Urothelium cell line (cell line): ENCODE results near the gene CEP126.

Experiments
- DNase-seq: peaks from one replicate; pipeline ENCODE4 v3.0.0; 2011; ENCODE audit warnings: low spot score, mixed read lengths
- FAIRE-seq: peaks from 2 replicates; lab custom pipeline; 2011; peaks lifted over from hg19 to GRCh38; lab: Jason Lieb, UNC

Gene CEP126, protein sequence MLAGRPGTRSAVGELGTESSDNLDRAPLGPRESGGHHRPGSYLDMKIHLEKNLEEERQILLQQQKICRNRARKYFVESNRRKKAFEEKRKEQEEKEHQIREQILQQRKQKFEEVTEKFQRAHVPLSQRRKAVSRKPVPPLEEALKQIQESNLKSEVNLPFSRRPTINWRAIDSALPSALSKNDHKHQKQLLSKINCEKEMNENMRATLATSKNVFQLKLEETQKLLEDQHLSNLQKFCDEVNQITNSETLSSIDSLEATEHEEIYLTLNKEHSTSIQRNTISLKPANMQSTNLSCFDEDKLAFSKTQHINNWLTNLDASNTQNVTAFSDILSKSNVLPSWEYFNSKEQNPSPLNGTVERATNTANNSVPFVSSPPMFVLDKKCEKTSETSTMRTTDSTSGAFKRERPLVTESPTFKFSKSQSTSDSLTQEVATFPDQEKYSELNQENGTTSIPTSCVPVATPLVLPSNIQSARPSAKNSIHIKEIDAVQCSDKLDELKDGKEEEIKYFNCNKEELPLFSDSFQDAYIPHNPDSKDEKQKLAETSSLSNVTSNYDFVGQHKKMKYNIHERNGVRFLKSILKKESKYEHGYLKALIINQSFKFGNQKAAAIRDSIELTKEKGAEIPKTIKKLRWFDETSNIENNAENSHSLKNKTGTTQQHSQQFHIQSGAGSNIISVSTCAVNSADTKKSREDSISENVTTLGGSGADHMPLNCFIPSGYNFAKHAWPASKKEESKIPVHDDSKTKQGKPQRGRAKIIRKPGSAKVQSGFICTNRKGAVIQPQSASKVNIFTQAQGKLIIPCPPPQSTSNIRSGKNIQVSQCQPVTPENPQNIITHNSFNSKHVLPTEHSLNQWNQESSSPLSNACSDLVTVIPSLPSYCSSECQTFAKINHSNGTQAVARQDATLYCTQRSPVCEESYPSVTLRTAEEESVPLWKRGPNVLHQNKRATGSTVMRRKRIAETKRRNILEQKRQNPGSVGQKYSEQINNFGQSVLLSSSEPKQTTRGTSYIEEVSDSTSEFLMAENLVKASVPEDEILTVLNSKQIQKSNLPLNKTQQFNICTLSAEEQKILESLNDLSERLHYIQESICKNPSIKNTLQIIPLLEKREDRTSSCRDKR

DNA sequence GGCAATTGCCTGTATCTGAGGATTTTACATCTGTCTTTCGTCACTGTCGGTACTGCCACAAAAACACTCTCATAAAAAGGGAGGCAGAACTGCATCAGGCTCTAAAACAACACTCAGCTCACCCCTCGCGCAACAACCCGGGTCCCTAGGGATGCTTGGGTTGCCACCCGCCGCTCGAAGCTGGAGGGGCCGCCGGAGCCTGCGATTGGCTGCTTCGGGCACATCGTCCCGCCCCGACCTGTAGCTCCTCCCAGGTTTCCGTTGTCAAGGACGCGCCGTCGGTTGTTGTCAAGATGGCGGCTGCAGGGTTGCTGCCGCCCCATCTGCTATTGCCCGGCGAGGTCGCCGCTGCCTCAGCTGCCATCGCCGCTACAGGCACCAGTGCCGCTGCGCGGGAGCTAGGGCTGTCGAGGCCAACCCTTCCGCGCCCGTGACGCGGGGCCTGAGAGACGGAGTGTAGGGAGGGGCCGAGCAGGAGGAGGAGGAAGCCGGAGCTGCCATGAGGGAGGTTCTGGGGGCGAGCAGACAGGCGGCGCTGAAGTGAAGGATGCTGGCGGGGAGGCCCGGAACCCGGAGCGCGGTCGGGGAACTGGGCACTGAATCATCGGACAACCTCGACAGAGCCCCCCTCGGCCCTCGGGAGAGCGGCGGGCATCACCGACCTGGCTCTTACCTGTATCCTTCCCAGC is at the start of gene CEP126:
Gene CEP126, plus strand, starts transcription at position 273 of the 689 bp plus-strand sequence. Its CDS starts 275 bp downstream, at position 548.
- DNase-seq: peak; percentile 96

DNA sequence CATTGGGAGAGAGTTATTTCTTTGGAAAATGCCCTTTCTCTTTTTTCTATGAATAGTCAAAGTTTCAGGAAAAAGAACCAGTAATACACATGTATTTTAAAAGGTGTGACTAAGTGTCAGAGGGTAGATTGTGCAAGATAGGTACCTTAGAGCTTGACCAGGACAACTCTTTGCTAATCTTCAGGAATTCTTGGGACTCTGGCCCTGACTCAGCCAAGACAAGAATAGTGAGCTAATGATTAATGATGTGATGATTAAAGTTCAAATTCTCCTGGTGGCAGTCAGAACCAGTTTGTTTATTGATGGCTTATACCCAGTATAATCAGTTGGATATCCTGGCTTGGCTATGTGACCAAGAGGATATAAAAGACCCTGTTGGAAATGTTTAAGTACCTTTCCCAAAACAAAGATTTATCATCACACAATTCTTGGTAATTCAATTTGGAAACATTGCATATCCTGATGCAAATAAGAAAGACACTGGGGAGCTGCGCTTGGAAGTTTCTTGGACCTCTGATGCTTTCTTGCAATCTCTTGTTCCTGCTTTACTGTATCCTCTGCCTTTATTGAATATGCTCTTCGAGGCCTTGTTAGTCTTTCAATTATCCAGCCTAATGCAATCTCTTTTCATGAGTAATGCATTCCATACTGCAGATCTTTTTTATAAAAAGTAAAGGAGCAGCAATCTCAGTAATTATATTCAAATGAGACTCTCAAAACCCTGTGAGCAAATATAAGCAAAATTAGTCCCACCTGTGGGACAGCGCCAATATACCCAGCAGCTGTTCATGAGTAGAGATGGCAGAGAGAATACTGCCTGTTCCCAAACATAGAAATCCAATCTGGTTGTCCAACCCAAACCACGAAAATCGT is 48.0 kb upstream of the CEP126 start:
- DNase-seq: no peak
- FAIRE-seq: no peak

More for the DNA sequence above, at the start of gene CEP126:
- FAIRE-seq: peak; percentile 92

DNA sequence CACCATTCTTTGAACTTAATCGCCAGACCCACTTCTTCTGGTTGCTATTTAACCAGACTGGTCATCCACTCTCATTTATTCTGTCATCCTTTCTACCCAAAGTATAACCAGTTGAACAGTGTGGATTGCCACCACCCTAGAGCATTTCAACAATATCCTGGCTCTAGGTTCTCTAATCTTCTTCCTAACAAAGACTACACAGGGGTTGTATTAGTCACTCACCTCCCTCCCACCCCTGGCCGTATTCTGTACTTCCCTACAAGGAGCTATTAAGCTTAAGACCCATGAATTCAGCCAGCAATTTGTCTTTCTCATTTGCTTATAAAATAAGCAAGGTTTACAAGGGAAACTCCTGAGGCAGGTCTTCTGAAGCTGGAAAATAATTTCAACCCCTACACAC is 46.9 kb upstream of the CEP126 start:
- DNase-seq (no peak), FAIRE-seq (no peak)

DNA sequence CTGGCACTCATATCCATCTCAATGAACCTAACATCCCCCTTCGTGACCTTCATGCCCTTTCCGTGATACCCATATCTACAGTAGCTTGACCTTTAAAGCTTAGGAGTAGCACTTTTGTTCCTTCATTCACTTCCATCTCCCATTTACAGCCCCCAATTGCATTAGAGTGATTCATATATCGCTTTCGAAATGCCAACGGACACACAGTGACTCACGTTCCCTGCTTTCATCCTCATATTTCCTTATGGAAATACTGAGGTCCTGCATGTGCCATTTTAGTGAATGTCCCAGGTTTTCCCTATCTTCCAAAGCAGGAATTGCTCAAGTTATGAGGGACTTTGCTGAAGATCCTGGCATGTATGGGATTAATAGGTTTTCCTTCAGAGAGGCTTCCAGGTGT is 44.3 kb upstream of the CEP126 start:
- FAIRE-seq: no peak

GRCh38 chr11:101872171-101872882 is 42.5 kb upstream of the CEP126 start:
- FAIRE-seq (no peak), DNase-seq (no peak)

More for the DNA sequence above, 44.3 kb upstream of the CEP126 start:
- DNase-seq: peak; percentile 40

- no peak for FAIRE-seq
- no peak for DNase-seq
Measured at GRCh38 chr11:101880222-101880621, 34.6 kb upstream of the CEP126 start.

DNA sequence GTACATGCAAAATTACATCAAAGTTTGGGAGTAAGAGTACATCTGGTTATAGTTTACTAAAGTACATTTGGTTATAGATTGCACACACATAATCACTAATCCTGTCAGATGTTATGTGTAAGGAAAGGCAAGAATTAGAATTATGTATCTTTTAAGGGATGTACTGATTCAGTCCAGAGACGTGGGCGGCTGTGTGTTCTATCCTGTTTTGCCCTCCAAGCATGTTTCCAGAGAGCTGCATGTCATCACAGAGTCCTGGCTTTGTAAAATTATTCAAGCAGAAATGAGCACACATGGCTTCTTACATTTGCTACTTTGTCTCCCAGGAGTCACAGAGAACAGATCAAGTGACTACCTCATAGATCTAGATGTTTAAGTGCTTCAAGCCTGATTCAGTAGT is 33.2 kb upstream of the CEP126 start:
- FAIRE-seq (no peak), DNase-seq (no peak)

DNA sequence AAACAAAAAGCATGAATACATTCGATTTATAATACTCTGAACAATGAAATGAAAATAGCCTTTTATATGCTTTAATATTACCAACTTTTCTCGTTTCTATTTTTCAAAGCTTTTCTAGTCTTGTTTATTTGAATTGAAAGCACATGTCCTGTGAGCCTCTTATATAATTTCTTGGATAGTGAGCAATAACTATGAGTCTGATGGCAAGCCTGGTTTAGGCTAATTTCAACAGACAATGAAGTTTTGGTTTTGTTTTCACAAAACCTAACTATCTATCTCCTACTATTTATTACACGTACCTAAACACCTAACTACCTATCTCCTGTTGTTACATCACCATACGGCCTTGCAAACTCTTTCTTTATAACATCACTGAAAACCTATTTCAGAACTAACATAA is 29.2 kb upstream of the CEP126 start:
- FAIRE-seq (no peak), DNase-seq (no peak)

GRCh38 chr11:101889767-101890166 is 25.0 kb upstream of the CEP126 start:
- no peak for DNase-seq
- FAIRE-seq: no peak

DNA sequence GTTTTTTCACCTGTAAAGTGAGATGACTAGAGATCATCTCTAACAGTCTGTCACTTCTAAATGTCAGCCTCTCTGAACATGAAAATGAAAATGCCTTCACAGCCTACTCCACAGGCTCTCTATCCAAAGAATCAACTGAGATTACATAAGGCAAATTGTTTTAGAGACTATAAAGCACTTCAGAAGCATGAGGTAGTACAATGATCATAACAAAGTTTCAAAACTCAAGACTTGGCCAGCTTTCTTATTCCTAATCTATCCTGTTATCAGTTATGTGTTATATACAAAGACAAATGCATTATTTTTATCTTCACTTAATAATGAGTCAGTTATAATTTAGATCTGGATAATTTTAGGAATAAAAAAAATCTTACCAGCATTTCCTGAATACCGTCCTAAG is 20.3 kb upstream of the CEP126 start:
- FAIRE-seq (no peak), DNase-seq (no peak)

DNA sequence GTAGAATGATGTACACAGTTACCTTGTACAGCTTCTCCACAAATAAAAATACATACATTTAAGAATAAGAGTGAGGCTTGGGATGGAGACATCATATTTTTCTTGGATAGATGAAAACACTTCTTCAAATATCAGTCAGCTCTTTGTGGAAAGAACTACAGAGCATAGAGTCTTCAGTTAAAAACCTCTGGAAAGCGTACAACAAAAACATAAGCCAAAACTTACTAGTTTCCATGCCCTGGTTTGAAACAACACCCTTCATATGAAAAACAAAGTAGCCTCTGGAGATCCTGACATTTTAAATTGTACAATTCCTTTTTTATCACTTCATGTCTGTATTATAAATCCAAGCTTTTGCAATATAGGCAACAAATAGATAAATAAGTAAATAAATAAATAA is 7.0 kb upstream of the CEP126 start:
- no peak for DNase-seq
- no peak for FAIRE-seq

- DNase-seq: no peak
- no peak for FAIRE-seq
Measured at GRCh38 chr11:101909087-101909486, 5.7 kb upstream of the CEP126 start.

GRCh38 chr11:101912823-101913284 is 2.0 kb upstream of the CEP126 start:
- FAIRE-seq (no peak), DNase-seq (no peak)

- no peak for FAIRE-seq
Measured at GRCh38 chr11:101913656-101914055, 1.2 kb upstream of the CEP126 start.

DNA sequence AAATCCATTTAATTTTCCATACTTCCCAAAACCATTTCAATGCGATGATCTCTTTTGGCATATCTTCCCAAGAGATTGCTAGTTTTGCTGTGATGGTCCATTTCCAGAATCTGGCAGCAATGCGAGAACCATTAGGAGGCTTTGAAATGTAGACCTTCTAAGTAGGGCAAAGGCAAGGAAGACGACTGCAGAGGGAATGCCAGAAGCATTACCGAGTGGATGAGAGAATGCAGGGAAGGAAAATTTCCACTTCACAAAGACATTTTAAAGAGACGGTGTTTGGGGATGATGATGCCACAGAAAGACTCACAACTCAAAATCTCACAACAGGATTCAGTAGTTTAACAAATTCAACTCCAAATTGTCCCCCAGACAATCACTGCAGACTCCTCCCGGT is 471 bp upstream of the CEP126 start:
- no peak for FAIRE-seq
- peak; percentile 13 for DNase-seq

More at GRCh38 chr11:101913656-101914055, 1.2 kb upstream of the CEP126 start:
- no peak for DNase-seq

DNA sequence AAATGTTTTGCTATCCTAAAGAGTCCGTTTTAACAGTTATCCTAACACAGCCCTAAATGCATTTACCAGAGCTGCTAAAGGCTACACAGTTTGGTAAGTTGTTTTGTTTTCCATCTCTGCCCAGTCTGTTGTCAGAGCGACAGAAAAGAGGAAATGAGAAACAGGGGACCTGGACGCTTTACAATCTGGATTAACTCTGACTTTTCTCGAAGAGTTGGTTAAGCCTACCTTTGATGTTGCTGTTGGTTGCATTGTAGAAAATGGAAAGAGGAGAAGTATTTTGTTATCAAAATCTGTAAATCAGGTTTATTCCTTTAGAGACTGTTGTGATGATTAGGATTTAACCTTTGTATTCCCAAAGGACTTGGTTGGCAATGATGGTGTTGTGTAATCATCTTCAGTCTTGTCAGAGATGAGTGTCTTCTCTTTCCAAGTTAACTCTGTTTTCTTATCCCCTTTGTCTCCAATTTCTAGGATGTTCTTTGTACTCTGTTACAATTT is 1.0 kb downstream of the CEP126 start:
- FAIRE-seq: no peak
- peak; percentile 12 for DNase-seq

DNA sequence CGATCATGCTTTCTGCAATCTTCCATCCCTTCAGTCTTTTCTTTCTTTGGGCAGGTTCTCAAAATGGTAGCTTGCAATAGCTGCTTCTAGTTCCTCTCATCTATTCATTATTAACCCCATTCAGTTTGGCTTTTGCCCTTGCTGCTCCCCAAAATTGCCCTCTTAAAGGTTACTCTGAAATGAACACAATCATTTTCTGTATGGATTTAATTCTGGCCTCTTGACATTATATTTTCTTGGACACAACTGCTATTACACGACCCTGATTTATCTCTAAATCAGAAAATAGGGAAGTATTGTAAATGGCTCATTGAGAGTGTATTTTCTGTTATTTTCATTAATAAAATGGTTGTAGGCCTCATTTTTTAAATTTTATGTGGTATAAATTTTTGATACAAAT is 1.6 kb downstream of the CEP126 start, which contains the start of gene ANGPTL5:
Gene ANGPTL5, minus strand, starts transcription at position 101 of the 400 bp plus-strand sequence. CDS start 8,613 bp downstream, outside the sequence.
- no peak for DNase-seq
- FAIRE-seq: no peak

DNA sequence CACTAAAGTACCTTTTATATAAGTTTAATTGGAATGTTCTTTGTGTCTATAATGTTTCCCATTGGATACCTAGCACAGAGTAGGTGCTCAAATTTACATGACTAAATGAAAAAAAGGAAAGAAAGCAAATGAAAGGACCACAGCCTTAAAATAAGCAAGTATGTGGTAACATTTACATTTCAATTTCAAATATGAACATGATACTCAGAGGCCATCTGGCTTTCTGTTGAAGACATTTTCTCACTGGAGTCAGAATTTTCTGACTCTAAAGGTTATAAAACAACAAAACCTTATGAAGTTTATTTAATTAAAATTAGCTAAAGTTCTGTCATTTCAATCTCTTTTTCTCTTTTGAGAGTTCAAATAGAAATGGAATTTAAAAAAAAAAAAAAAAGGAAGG is 2.4 kb downstream of the CEP126 start:
- DNase-seq: no peak
- FAIRE-seq: no peak

- no peak for FAIRE-seq
Measured at GRCh38 chr11:101920992-101921391, 6.2 kb downstream of the CEP126 start.

More at GRCh38 chr11:101920992-101921391, 6.2 kb downstream of the CEP126 start:
- DNase-seq: no peak
